ENCODE results near the gene TMEM8B. TPM values are rescaled to one million over a fixed set of nuclear protein-coding genes. Genes with fewer than 3 reads are reported as not detected.

Gene TMEM8B
- total RNA-seq, 1 donor = 2.5 TPM

DNA sequence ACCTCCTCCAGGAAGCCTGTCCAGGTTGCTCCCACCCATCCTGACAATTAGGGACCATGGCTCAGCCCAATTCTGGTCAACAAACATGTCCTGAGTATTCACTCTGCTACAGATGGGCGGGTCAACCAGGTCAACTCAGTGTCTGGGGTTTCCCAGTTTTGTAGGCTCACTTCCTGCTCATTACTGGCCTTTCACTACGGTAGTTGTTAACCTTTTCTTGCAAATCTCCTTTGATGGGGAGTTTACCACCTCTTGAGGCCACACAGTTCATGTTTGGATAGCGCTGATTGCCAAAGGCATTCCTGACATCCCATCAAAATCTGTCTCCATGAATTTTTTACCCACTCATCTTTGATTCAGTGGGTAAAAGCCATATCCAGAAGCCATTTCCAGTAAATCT lies 13.8 kb downstream of the TMEM8B start:
- no peaks in the 10 kb centered on the region for H3K27me3 ChIP-seq (ENCODE audit: insufficient read depth, low read length)
- no peaks in the 10 kb centered on the region for H3K9me3 ChIP-seq (ENCODE audit: low read depth, low read length)
- H3K36me3 ChIP-seq (ENCODE audit: insufficient read depth, low read length) = no peaks in the 10 kb centered on the region
- no peak overlapping the region for H3K27ac ChIP-seq (ENCODE audit: low read depth, low read length)
- no peak overlapping the region for H3K4me2 ChIP-seq (ENCODE audit: insufficient read depth, low read length)
- H2AFZ ChIP-seq (ENCODE audit: low read length) = no peak overlapping the region
- H3K4me3 ChIP-seq (ENCODE audit: insufficient read depth, low read length) = no peak overlapping the region
- no peaks in the 10 kb centered on the region for H4K20me1 ChIP-seq (ENCODE audit: insufficient read depth, low read length)
- TF ChIP-seq, protein P1, sequence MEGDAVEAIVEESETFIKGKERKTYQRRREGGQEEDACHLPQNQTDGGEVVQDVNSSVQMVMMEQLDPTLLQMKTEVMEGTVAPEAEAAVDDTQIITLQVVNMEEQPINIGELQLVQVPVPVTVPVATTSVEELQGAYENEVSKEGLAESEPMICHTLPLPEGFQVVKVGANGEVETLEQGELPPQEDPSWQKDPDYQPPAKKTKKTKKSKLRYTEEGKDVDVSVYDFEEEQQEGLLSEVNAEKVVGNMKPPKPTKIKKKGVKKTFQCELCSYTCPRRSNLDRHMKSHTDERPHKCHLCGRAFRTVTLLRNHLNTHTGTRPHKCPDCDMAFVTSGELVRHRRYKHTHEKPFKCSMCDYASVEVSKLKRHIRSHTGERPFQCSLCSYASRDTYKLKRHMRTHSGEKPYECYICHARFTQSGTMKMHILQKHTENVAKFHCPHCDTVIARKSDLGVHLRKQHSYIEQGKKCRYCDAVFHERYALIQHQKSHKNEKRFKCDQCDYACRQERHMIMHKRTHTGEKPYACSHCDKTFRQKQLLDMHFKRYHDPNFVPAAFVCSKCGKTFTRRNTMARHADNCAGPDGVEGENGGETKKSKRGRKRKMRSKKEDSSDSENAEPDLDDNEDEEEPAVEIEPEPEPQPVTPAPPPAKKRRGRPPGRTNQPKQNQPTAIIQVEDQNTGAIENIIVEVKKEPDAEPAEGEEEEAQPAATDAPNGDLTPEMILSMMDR (IDR thresholded peaks at IDR 0.05; ENCODE audit: extremely low read depth, low read depth, low read length) = no peak
- no peak for DNase-seq (ENCODE audit: insufficient read length, low spot score, missing footprints)
- H3K79me2 ChIP-seq (ENCODE audit: insufficient read depth, low read length) = no peaks in the 10 kb centered on the region
- peaks cover 24% of the 10 kb centered on the region for H3K4me1 ChIP-seq (ENCODE audit: insufficient read depth, low read length)

GRCh38 chr9:35844628-35845270 lies 15.7 kb downstream of the TMEM8B start:
- H3K27me3 ChIP-seq (ENCODE audit: insufficient read depth, low read length) = no peaks in the 10 kb centered on the region
- no peak overlapping the region for H2AFZ ChIP-seq (ENCODE audit: low read length)
- TF ChIP-seq, protein P1 (IDR thresholded peaks at IDR 0.05; ENCODE audit: extremely low read depth, low read depth, low read length) = no peak
- peak overlapping the region; percentile 20 for H3K4me2 ChIP-seq (ENCODE audit: insufficient read depth, low read length)
- H3K79me2 ChIP-seq (ENCODE audit: insufficient read depth, low read length) = no peaks in the 10 kb centered on the region
- DNase-seq (ENCODE audit: insufficient read length, low spot score, missing footprints) = peak; percentile 98
- H3K9me3 ChIP-seq (ENCODE audit: low read depth, low read length) = no peaks in the 10 kb centered on the region
- no peaks in the 10 kb centered on the region for H4K20me1 ChIP-seq (ENCODE audit: insufficient read depth, low read length)
- peak overlapping the region; percentile 62 for H3K27ac ChIP-seq (ENCODE audit: low read depth, low read length)
- peaks cover 31% of the 10 kb centered on the region for H3K4me1 ChIP-seq (ENCODE audit: insufficient read depth, low read length)
- H3K4me3 ChIP-seq (ENCODE audit: insufficient read depth, low read length) = no peak overlapping the region
- H3K36me3 ChIP-seq (ENCODE audit: insufficient read depth, low read length) = peaks cover under 1% of the 10 kb centered on the region

- H3K36me3 ChIP-seq (ENCODE audit: insufficient read depth, low read length) = peaks cover 2% of the 10 kb centered on the region
- no peak overlapping the region for H3K4me2 ChIP-seq (ENCODE audit: insufficient read depth, low read length)
- TF ChIP-seq, protein P1 (IDR thresholded peaks at IDR 0.05; ENCODE audit: extremely low read depth, low read depth, low read length) = no peak
- DNase-seq (ENCODE audit: insufficient read length, low spot score, missing footprints) = no peak
- H3K4me1 ChIP-seq (ENCODE audit: insufficient read depth, low read length) = peaks cover 31% of the 10 kb centered on the region
- H4K20me1 ChIP-seq (ENCODE audit: insufficient read depth, low read length) = no peaks in the 10 kb centered on the region
- H3K9me3 ChIP-seq (ENCODE audit: low read depth, low read length) = no peaks in the 10 kb centered on the region
- H3K4me3 ChIP-seq (ENCODE audit: insufficient read depth, low read length) = no peak overlapping the region
- no peaks in the 10 kb centered on the region for H3K27me3 ChIP-seq (ENCODE audit: insufficient read depth, low read length)
- peak overlapping the region; percentile 62 for H3K27ac ChIP-seq (ENCODE audit: low read depth, low read length)
- no peaks in the 10 kb centered on the region for H3K79me2 ChIP-seq (ENCODE audit: insufficient read depth, low read length)
- H2AFZ ChIP-seq (ENCODE audit: low read length) = no peak overlapping the region
Measured at GRCh38 chr9:35845824-35846771, 17.1 kb downstream of the TMEM8B start.
